ENCODE results near the gene CAMK2D.

- TF ChIP-seq POLR2AphosphoS5 (IDR thresholded peaks at IDR 0.05; ENCODE audit: low read depth, low read length) (no peak; the same call in 1 of the 2 replicates), POLR2A (IDR thresholded peaks at IDR 0.05; ENCODE audit: low read depth, low read length) (no peak), POU2F2 (IDR thresholded peaks at IDR 0.05; ENCODE audit: low read depth, low read length) (peak; percentile 86), TAF1 (IDR thresholded peaks at IDR 0.05; ENCODE audit: low read depth, low read length) (no peak), SPI1 (IDR thresholded peaks at IDR 0.05; ENCODE audit: low read depth, low read length) (0 out of 2 replicates have a peak, but pooled peaks have one; percentile 27), PAX5 (IDR thresholded peaks at IDR 0.05; ENCODE audit: insufficient read depth, low read length, severe bottlenecking) (peak; percentile 82)
Observed at GRCh38 chr4:113682730-113683537, 78.6 kb downstream of the CAMK2D start.
